Measurements from ENCODE around the gene NTN4.
"Not testable (repeated sequence)": the region's sequence is repeated elsewhere in the genome, so short reads cannot be mapped to it uniquely, and the experiment has no call there.

Gene NTN4

DNA sequence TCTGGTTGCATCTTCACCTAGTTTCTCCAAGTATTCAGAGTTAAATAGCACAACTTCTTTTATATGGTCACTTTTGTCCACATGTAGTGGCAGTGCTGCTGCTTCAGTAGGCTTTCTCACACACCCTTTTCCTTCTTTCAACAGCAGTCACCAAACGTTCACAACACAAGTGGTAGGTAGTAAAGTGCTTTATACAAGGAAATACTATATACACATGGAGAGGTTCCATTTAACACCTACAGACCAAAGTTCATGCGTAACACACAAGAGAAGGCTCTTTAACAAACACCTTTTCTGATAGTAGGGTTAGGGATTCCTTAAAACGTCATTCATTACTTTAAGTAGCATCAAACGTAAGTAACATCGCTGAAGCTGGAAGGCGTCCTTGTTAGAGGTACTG, 132.2 kb downstream of the NTN4 start:
- DNase-seq (ENCODE audit: low spot score) = no peak

DNA sequence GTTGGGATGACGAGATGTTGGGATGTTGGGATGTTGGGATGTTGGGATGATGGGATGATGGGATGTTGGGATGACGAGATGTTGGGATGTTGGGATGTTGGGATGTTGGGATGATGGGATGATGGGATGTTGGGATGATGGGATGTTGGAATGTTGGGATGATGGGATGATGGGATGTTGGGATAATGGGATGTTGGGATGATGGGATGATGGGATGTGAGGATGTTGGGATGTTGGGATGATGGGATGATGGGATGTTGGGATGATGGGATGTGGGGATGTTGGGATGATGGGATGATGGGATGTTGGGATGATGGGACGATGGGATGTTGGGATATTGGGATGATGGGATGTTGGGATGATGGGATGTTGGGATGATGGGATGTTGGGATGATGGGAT, 135.9 kb downstream of the NTN4 start:
- DNase-seq (ENCODE audit: low spot score) = not testable (repeated sequence)

DNA sequence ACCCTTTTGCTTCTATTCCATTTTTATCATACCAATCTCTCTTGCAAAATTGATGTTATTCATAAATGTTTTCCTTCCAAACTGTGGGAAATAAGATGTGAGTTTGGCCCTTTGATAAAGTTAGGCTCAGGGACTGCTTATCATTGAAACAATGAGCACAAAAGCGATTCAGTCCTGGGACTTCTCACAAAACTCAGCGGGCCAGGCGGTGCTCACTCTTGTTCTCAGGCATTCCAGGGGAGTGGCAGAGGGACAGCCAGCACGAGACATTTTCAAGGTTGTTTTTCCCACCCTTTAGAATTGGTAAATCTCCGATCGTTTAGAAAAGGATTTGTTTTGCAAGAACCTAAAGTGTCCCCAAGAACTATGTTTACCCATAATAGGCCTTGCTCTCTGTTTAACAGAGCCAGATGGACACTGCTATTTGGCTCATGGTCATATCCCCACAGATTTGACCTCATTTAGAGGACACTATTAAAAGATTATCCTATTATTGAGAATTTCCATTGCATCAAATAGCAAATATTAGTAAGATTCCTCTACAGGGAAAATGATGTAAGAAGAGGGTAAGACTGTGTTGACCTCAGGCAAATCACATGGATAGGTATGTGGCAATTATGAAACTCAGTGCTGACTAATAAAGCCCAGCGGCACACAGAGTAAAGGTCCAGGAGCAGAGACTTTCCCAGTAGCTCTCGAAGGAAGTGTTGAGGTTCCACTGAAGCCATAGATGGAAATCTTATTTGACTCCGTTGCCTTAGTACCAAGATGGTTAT, 136.6 kb downstream of the NTN4 start:
- DNase-seq (ENCODE audit: low spot score) = no peak

- DNase-seq (ENCODE audit: low spot score) = no peak
Measured at GRCh38 chr12:95651681-95652080, 138.9 kb downstream of the NTN4 start.

GRCh38 chr12:95648990-95649791, 141.4 kb downstream of the NTN4 start:
- DNase-seq (ENCODE audit: low spot score) = no peak

GRCh38 chr12:95646781-95647190, 143.8 kb downstream of the NTN4 start:
- DNase-seq (ENCODE audit: low spot score) = no peak

- DNase-seq (ENCODE audit: low spot score) = no peak
Measured at GRCh38 chr12:95643256-95643655, 147.3 kb downstream of the NTN4 start.

- DNase-seq (ENCODE audit: low spot score) = no peak
Measured at GRCh38 chr12:95642583-95642982, 148.0 kb downstream of the NTN4 start.

- DNase-seq (ENCODE audit: low spot score) = no peak
Measured at GRCh38 chr12:95641299-95641952, 149.1 kb downstream of the NTN4 start.

GRCh38 chr12:95640516-95640915, 150.0 kb downstream of the NTN4 start:
- no peak for DNase-seq (ENCODE audit: low spot score)

- DNase-seq (ENCODE audit: low spot score) = no peak
Measured at GRCh38 chr12:95637471-95638155, 153.0 kb downstream of the NTN4 start.

DNA sequence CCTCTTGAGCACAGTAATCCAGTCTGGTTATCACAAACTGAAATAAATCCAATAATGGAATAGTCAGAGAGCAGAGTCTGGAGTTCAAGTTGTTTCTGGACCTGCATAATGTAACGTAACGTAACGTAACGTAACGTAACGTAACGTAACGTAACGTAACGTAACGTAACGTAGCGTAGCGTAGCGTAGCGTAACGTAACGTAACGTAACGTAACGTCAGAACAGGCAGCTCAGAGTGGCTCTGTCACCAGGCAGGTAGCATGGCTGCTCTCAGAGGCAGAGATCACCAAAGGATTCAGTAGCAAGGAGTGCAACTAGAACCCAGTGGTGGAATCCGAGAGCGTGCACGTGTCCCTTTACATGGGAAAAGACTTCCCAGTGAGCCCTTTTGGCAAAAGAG, 153.6 kb downstream of the NTN4 start:
- DNase-seq (ENCODE audit: low spot score) = no peak

GRCh38 chr12:95634622-95635621, 155.6 kb downstream of the NTN4 start:
- no peak for DNase-seq (ENCODE audit: low spot score)

- no peak for DNase-seq (ENCODE audit: low spot score)
Measured at GRCh38 chr12:95633732-95634465, 156.7 kb downstream of the NTN4 start.

DNA sequence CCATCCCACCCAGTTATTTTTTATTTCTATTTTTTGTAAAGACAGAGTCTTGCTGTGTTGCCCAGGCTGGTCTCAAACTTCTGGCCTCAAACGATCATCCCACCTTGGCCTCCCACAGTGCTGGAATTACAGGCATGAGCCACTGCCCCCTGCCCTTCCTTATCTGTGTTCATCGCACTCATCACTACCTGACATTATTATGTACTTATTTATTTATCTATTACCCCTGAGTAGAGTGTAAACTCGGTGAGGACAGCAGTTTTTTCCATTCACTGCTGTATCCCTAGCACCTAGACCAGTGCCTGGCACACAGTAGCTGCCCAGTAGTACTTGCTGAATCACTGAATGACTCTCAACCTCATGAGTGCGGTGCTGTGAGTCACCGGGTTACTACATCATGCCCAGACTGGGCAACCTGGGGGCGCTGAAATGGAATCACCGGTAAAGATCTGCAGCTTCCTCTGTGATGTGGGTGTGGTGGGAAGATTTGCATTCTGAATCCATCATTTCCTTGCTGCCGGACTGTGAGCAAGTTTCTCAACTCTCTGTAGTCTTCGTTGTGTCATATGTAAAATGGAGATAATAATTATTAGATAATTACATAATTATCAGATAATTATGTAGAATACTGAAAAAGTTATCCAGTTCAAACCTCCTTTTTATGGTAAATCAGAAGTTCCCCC, 157.4 kb downstream of the NTN4 start:
- no peak for DNase-seq (ENCODE audit: low spot score)

DNA sequence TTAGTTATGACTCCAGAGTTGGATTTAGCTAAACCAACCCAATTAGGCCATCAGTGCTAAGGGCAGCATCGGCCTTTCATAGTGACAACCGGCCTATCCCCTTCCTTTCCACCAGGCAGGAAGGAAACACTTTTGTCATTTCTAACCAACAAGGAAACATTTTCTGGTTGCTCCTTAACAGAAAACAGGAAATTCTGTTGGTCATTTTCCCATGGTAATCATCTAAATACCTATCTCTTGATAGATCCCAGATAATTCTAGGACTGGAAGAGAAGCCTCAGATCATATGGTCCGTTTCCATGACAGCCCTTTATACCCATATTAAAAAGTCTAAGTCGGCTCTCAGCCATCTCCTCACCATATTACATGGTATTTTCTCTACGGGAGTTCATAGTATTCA, 160.1 kb downstream of the NTN4 start:
- no peak for DNase-seq (ENCODE audit: low spot score)

DNA sequence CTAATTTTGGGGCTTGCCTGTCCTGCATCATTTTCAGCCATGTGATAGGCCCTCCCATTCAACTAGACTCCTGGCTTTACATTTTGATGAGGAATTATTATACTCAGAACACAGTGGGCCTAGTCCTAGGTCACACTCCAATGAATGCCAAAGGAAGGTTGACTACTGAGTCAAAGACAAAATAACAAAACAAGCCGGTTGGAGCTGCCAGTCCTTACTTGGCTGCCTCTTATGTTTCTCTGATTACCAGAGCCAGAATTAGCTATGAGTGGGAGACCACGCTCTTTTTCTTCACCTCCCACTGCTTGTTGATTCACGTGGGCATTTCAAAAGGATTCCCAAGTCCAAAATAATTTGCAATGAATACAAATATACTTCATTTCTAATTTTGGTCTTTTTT, 161.2 kb downstream of the NTN4 start:
- DNase-seq (ENCODE audit: low spot score) = no peak

GRCh38 chr12:95626854-95627253, 163.7 kb downstream of the NTN4 start:
- no peak for DNase-seq (ENCODE audit: low spot score)

DNA sequence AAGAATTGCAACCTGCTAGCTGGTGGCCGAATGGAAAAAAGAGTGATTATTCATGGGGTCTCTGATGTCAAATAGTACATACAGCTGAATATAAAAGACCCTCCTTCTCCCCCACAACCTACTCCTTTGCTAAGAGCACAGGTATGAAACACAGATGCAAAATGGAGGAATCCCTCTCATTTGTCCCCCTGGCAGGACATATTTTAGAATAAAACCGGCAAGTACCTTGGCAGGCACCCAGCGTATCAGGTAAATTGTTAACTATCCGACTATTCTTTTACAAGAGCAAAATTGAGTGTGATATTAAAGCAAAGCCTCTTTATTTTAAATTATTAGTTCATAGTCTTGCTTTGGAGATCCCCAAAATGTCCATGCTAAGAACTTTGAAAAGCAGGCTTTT, 165.6 kb downstream of the NTN4 start:
- DNase-seq (ENCODE audit: low spot score) = no peak

GRCh38 chr12:95624589-95624988, 166.0 kb downstream of the NTN4 start:
- no peak for DNase-seq (ENCODE audit: low spot score)

Data from cerebellar cortex (tissue), 1 donor.